IMR-90 (cell line): ENCODE data around the gene COG7. TPM values are rescaled to one million over a fixed set of nuclear protein-coding genes. Genes with fewer than 3 reads are reported as not detected.
"Not testable (repeated sequence)": the region's sequence is repeated elsewhere in the genome, so short reads cannot be mapped to it uniquely, and the experiment has no call there.

ENCODE experiments used
- ATAC-seq: fragments of 200-7000 bp; cut with Tn5 transposase; 2 replicates; pipeline ENCODE4 v1.9.1; 2020; ENCODE audit warnings: low read depth, mild to moderate bottlenecking, moderate library complexity
- BruUV-seq: library from RNA; stranded (reverse); fragments of 400-500 nt; replicated peaks from 2 replicates; lab custom pipeline; 2021; lab: Mats Ljungman, UMichigan
- CTCF ChIA-PET: fragments of 300-600 bp; formaldehyde crosslinking; extraction: SDS; loops from one replicate; lab custom pipeline; 2021; ENCODE audit warnings: antibody characterized with exemption; lab: Yijun Ruan, JAX
- POLR2A ChIA-PET: fragments of 300-600 bp; sonication (Branson Sonifier 250); formaldehyde crosslinking; loops from one replicate; lab custom pipeline; 2022; ENCODE audit warnings: antibody characterized with exemption; ENCODE audit not compliant: unreplicated experiment; lab: Charles Lee
- DNase-seq: peaks from one replicate; pipeline ENCODE4 v3.0.0; 2013
- H2AFZ ChIP-seq: replicated peaks from 2 replicates; pipeline ENCODE3; 2013; ENCODE audit warnings: low read length, mild to moderate bottlenecking; ENCODE audit not compliant: poor library complexity
- H2AK5ac ChIP-seq: 2 replicates; pipeline ENCODE4 v1.6.1; 2013; ENCODE audit warnings: low read depth, low read length, inconsistent platforms
- H2AK9ac ChIP-seq: replicated peaks from 2 replicates; pipeline ENCODE3; 2013; ENCODE audit warnings: mild to moderate bottlenecking, low read depth, low read length, moderate library complexity; ENCODE audit not compliant: poor library complexity
- H2BK120ac ChIP-seq: 2 replicates; pipeline ENCODE4 v1.6.1; 2013; ENCODE audit warnings: low read depth, low read length, inconsistent platforms
- H2BK15ac ChIP-seq: 3 replicates; pipeline ENCODE4 v1.6.1; 2013; ENCODE audit warnings: low read depth, low read length, inconsistent platforms
- H2BK20ac ChIP-seq: 2 replicates; pipeline ENCODE4 v1.6.1; 2013; ENCODE audit warnings: low read depth, mild to moderate bottlenecking, inconsistent platforms, low read length, moderate library complexity
- H2BK5ac ChIP-seq: 2 replicates; pipeline ENCODE4 v1.6.1; 2013; ENCODE audit warnings: mild to moderate bottlenecking, low read depth, low read length, inconsistent platforms; ENCODE audit not compliant: poor library complexity, severe bottlenecking
- H3K14ac ChIP-seq: replicated peaks from 2 replicates; pipeline ENCODE4 v1.6.1; 2013; ENCODE audit warnings: low read depth, low read length, inconsistent platforms
- H3K18ac ChIP-seq: 2 replicates; pipeline ENCODE4 v1.6.1; 2013; ENCODE audit warnings: low read depth, low read length, control low read depth
- H3K23ac ChIP-seq: 2 replicates; pipeline ENCODE4 v1.6.1; 2013; ENCODE audit warnings: low read depth, low read length, inconsistent platforms
- H3K27ac ChIP-seq: 2 replicates; pipeline ENCODE4 v1.5.1; 2013; ENCODE audit warnings: mild to moderate bottlenecking, control low read depth, low read length; ENCODE audit not compliant: insufficient read depth
- H3K27me3 ChIP-seq: 2 replicates; pipeline ENCODE4 v1.6.1; 2013; ENCODE audit warnings: low read length; ENCODE audit not compliant: control insufficient read depth, insufficient read depth
- H3K36me3 ChIP-seq: 2 replicates; pipeline ENCODE4 v1.6.1; 2013; ENCODE audit warnings: low read length, mixed read lengths; ENCODE audit not compliant: control insufficient read depth, insufficient read depth
- H3K4ac ChIP-seq: 2 replicates; pipeline ENCODE4 v1.6.1; 2013; ENCODE audit warnings: low read depth, low read length, inconsistent platforms
- H3K4me1 ChIP-seq: 2 replicates; pipeline ENCODE4 v1.6.1; 2013; ENCODE audit warnings: low read length, mixed read lengths; ENCODE audit not compliant: control insufficient read depth, insufficient read depth
- H3K4me2 ChIP-seq: 2 replicates; pipeline ENCODE4 v1.6.1; 2013; ENCODE audit warnings: low read depth, mild to moderate bottlenecking, control low read depth, low read length, moderate library complexity
- H3K4me3 ChIP-seq: 2 replicates; pipeline ENCODE4 v1.5.1; 2013; ENCODE audit warnings: low read depth, mild to moderate bottlenecking, control low read depth, low read length, moderate library complexity; ENCODE audit not compliant: insufficient read depth
- H3K56ac ChIP-seq: 2 replicates; pipeline ENCODE4 v1.6.1; 2013; ENCODE audit warnings: low read length, inconsistent platforms; ENCODE audit not compliant: insufficient read depth; ENCODE audit errors: extremely low read depth
- H3K79me1 ChIP-seq, 2 experiments: 2 replicates each; pipeline ENCODE4 v1.6.1; 2013; ENCODE audit warnings: low read length in 2 of 2, inconsistent platforms in 1 of 2, low read depth in 1 of 2
- H3K9ac ChIP-seq: 2 replicates; pipeline ENCODE4 v1.6.1; 2013; ENCODE audit warnings: low read depth, low read length, control low read depth
- H3K9me1 ChIP-seq: 2 replicates; pipeline ENCODE4 v1.6.1; 2013; ENCODE audit warnings: low read length, inconsistent platforms; ENCODE audit not compliant: insufficient read depth
- H3K9me3 ChIP-seq: 2 replicates; pipeline ENCODE4 v1.6.1; 2013; ENCODE audit warnings: low read length; ENCODE audit not compliant: control insufficient read depth, insufficient read depth
- H4K20me1 ChIP-seq: 2 replicates; pipeline ENCODE4 v1.6.1; 2013; ENCODE audit warnings: low read length, inconsistent platforms; ENCODE audit not compliant: insufficient read depth
- H4K5ac ChIP-seq: 2 replicates; pipeline ENCODE4 v1.6.1; 2013; ENCODE audit warnings: mild to moderate bottlenecking, low read depth, low read length, control low read depth
- H4K8ac ChIP-seq, 2 experiments: 2 replicates each; pipeline ENCODE4 v1.6.1; 2013; ENCODE audit warnings: low read depth in 2 of 2, low read length in 2 of 2, control low read depth in 1 of 2, inconsistent platforms in 1 of 2
- H4K91ac ChIP-seq: 2 replicates; pipeline ENCODE4 v1.6.1; 2013; ENCODE audit warnings: low read depth, low read length, inconsistent platforms; ENCODE audit not compliant: insufficient read depth
- CEBPB ChIP-seq: IDR thresholded peaks from 2 replicates; pipeline ENCODE4 v1.6.1; 2012; ENCODE audit warnings: low read depth, low read length, improper control_type of control experiment
- SMC3 ChIP-seq: fragments of 150-350 bp; IDR thresholded peaks from 2 replicates; pipeline ENCODE4 v1.6.1; 2016; ENCODE audit warnings: low read depth, mild to moderate bottlenecking, antibody characterized with exemption, low read length, moderate library complexity
- WGBS, 2 experiments: methylation state at CpG; one replicate each; pipeline versions ENCODE4 v1.1.5 to v1.1.7; 2013; ENCODE audit warnings: missing lambda C conversion rate in 2 of 2; ENCODE audit not compliant: insufficient read length in 1 of 2; ENCODE audit errors: extremely low coverage in 2 of 2; 5-methylcytosine and 5-hydroxymethylcytosine counted together
- dilution Hi-C: fragments of 300-500 bp; cut with HindIII; formaldehyde crosslinking; loops from one replicate; pipeline ENCODE4 v1.14.3; 2018; ENCODE audit warnings: low sequenced_read_pairs; ENCODE audit not compliant: unreplicated experiment
- in situ Hi-C: fragments of 300-500 bp; cut with MboI; formaldehyde crosslinking; loops from 3 replicates; pipeline ENCODE4 v1.14.3; 2019; ENCODE audit warnings: low sequenced_read_pairs, inconsistent platforms, mixed read lengths
- intact Hi-C: fragments of 100-400 bp; cut with micrococcal nuclease; formaldehyde crosslinking; loops from 2 replicates; pipeline ENCODE4 v1.10.0; 2022
- polyA plus RNA-seq, 3 experiments: library from polyadenylated mRNA; depleted of rRNA; stranded (reverse); fragments of >200 nt; gene quantifications; 2 replicates each; pipeline ENCODE4 v1.2.3, GENCODE V29; 2012; ENCODE audit warnings: low replicate concordance in 1 of 3
- total RNA-seq: library from RNA; depleted of rRNA; stranded (reverse); fragments of >200 nt; gene quantifications from 2 replicates; pipeline ENCODE4 v1.2.3, GENCODE V29; 2012
- TF ChIP-seq, protein P1 (sequence below): conservative IDR thresholded peaks from 2 replicates; pipeline ENCODE4 v1.5.1; 2012; ENCODE audit warnings: mild to moderate bottlenecking, low read depth, low read length, improper control_type of control experiment

Gene COG7
- total and polyA plus RNA-seq, 2 of the 4 experiments (the other 2 are of a cell fraction), result 28.5 to 43.7 TPM

GRCh38 chr16:23484510-23485256, 31.7 kb upstream of the COG7 start:
- Histone ChIP-seq H2AFZ (no peak overlapping the region), H3K9ac (no peak overlapping the region), H2AK5ac (no peak overlapping the region), H2BK20ac (no peak overlapping the region), H3K9me1 (peaks cover 8% of the 10 kb centered on the region; the same call in 1 of the 2 replicates), H4K8ac (no peak overlapping the region), H3K4ac (no peak overlapping the region), H3K27ac (no peak overlapping the region), H2BK15ac (no peak overlapping the region), H3K4me3 (no peak overlapping the region), H3K18ac (no peak overlapping the region), H3K79me1 (peaks cover 0 to 2% of the 10 kb centered on the region in 2 experiments; a peak in 1 of 4 replicates), H3K4me2 (no peak overlapping the region), H4K20me1 (no peaks in the 10 kb centered on the region), H3K14ac (no peak overlapping the region), H4K5ac (no peak overlapping the region), H3K4me1 (no peaks in the 10 kb centered on the region), H2BK120ac (no peak overlapping the region), H3K27me3 (no peaks in the 10 kb centered on the region), H2AK9ac (no peak overlapping the region), H3K9me3 (no peaks in the 10 kb centered on the region), H3K36me3 (peaks cover 65% of the 10 kb centered on the region), H3K23ac (no peak overlapping the region), H2BK5ac (no peak overlapping the region), H3K56ac (no peak overlapping the region), H4K91ac (no peak overlapping the region)
- intact Hi-C loops, result no loop called here
- CTCF ChIA-PET, result no interaction called here
- 100% methylated on average over 7 of the region's 8 CpGs; no CpG with 5 or more reads in 1 of the 2 experiments for WGBS, 2 experiments
- TF ChIP-seq, protein P1, sequence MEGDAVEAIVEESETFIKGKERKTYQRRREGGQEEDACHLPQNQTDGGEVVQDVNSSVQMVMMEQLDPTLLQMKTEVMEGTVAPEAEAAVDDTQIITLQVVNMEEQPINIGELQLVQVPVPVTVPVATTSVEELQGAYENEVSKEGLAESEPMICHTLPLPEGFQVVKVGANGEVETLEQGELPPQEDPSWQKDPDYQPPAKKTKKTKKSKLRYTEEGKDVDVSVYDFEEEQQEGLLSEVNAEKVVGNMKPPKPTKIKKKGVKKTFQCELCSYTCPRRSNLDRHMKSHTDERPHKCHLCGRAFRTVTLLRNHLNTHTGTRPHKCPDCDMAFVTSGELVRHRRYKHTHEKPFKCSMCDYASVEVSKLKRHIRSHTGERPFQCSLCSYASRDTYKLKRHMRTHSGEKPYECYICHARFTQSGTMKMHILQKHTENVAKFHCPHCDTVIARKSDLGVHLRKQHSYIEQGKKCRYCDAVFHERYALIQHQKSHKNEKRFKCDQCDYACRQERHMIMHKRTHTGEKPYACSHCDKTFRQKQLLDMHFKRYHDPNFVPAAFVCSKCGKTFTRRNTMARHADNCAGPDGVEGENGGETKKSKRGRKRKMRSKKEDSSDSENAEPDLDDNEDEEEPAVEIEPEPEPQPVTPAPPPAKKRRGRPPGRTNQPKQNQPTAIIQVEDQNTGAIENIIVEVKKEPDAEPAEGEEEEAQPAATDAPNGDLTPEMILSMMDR, result no peak
- no peak for TF ChIP-seq SMC3
- TF ChIP-seq CEBPB, result peak; percentile 45
- POLR2A ChIA-PET, result no interaction called here
- no TSS peak for BruUV-seq
- ATAC-seq (no peak), DNase-seq (no peak)
- in situ Hi-C loops, result no loop called here
- dilution Hi-C loops, result no loop called here

DNA sequence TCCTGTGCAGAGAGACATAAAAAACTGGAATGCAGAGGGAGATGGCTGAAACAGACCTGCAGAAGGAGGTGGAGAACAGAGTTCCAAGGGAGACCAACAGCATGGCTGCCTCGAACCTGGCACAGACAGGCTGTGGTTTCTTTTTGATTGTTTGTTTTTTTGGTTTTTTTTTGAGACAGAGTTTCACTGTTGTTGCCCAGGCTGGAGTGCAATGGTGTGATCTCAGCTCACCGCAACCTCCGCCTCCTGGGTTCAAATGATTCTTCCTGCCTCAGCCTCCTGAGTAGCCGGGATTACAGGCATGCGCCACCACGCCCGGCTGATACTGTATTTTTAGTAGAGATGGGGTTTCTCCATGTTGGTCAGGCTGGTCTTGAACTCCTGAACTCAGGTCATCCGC, 30.5 kb upstream of the COG7 start:
- H3K4me2 ChIP-seq, H3K18ac ChIP-seq, H3K56ac ChIP-seq, H3K14ac ChIP-seq, ATAC-seq, H2BK15ac ChIP-seq, H3K23ac ChIP-seq, H2BK120ac ChIP-seq, H4K5ac ChIP-seq, H3K27me3 ChIP-seq, dilution Hi-C loops, H4K91ac ChIP-seq, POLR2A ChIA-PET, BruUV-seq, H3K4me3 ChIP-seq, H2AK9ac ChIP-seq, H2AFZ ChIP-seq, H3K9me3 ChIP-seq, H3K4me1 ChIP-seq, H3K27ac ChIP-seq, CTCF ChIA-PET, H2BK20ac ChIP-seq, H3K4ac ChIP-seq, in situ Hi-C loops, H2BK5ac ChIP-seq, intact Hi-C loops, H2AK5ac ChIP-seq, H3K79me1 ChIP-seq, H4K8ac ChIP-seq, H3K9me1 ChIP-seq, DNase-seq, H3K9ac ChIP-seq, H4K20me1 ChIP-seq: not testable (repeated sequence)
- peaks cover 69% of the 10 kb centered on the region for H3K36me3 ChIP-seq
- WGBS, 2 experiments, result no CpG with 5 or more reads among the region's 8 CpGs
